Stimulated activated CD8-positive, alpha-beta memory T cell treated with anti-CD3 and anti-CD28 coated beads, Interleukin-2, amount 100 ng/mL, for 48 hours (primary cell): ENCODE results near the gene SCAPER.
A peak's percentile ranks its signal among the peaks of the same experiment; 100 is the strongest.
"Not testable (repeated sequence)": the region's sequence is repeated elsewhere in the genome, so short reads cannot be mapped to it uniquely, and the experiment has no call there.

Experiments used
- DNase-seq, 2 donors: peaks; one replicate each; pipeline ENCODE4 v3.0.0-alpha.2; 2020; ENCODE audit warnings: low read depth in 2 of 2

Gene SCAPER

GRCh38 chr15:76913737-76914136, 8.6 kb upstream of the SCAPER start:
- no peak for DNase-seq

GRCh38 chr15:76912430-76912829, 7.3 kb upstream of the SCAPER start:
- no peak for DNase-seq

- no peak for DNase-seq
Measured at GRCh38 chr15:76905855-76906254, 715 bp upstream of the SCAPER start.

GRCh38 chr15:76904461-76905012, 603 bp downstream of the SCAPER start:
- DNase-seq: peak in 1 of 2 donors; percentile 3

GRCh38 chr15:76903251-76903681, 1.9 kb downstream of the SCAPER start:
- DNase-seq: no peak

GRCh38 chr15:76901965-76902364, 3.2 kb downstream of the SCAPER start:
- no peak for DNase-seq

- not testable (repeated sequence) for DNase-seq
Measured at GRCh38 chr15:76899931-76900310, 5.2 kb downstream of the SCAPER start.

GRCh38 chr15:76899176-76899930, 5.8 kb downstream of the SCAPER start:
- not testable (repeated sequence) for DNase-seq

- DNase-seq: no peak
Measured at GRCh38 chr15:76898102-76898501, 7.0 kb downstream of the SCAPER start.

GRCh38 chr15:76894174-76894573, 11.0 kb downstream of the SCAPER start:
- DNase-seq: no peak

GRCh38 chr15:76892836-76893235, 12.3 kb downstream of the SCAPER start:
- DNase-seq: not testable (repeated sequence)

- not testable (repeated sequence) for DNase-seq
Measured at GRCh38 chr15:76887280-76888141, 17.6 kb downstream of the SCAPER start.

GRCh38 chr15:76885212-76885611, 19.9 kb downstream of the SCAPER start:
- DNase-seq: no peak

- DNase-seq: no peak
Measured at GRCh38 chr15:76875911-76876310, 29.2 kb downstream of the SCAPER start.

- DNase-seq: not testable (repeated sequence)
Measured at GRCh38 chr15:76873066-76873465, 32.1 kb downstream of the SCAPER start.

GRCh38 chr15:76871930-76872329, 33.2 kb downstream of the SCAPER start:
- no peak for DNase-seq

GRCh38 chr15:76868740-76869139, 36.4 kb downstream of the SCAPER start:
- DNase-seq: no peak

GRCh38 chr15:76866716-76867321, 38.3 kb downstream of the SCAPER start:
- DNase-seq: no peak

- no peak for DNase-seq
Measured at GRCh38 chr15:76866008-76866407, 39.1 kb downstream of the SCAPER start.

- no peak for DNase-seq
Measured at GRCh38 chr15:76865548-76865991, 39.6 kb downstream of the SCAPER start.

- no peak for DNase-seq
Measured at GRCh38 chr15:76864586-76864985, 40.6 kb downstream of the SCAPER start.

GRCh38 chr15:76863693-76864092, 41.4 kb downstream of the SCAPER start:
- DNase-seq: no peak
